DMS79 treated with DMSO at 0.1 percent for 48 hours (cell line): ENCODE results near the gene SCAF8.
"Not testable (repeated sequence)": the region's sequence is repeated elsewhere in the genome, so short reads cannot be mapped to it uniquely, and the experiment has no call there.

Experiments
- DNase-seq: peaks from one replicate; lab custom pipeline; 2025; lab: John Stamatoyannopoulos, UW

The SCAF8 gene

GRCh38 chr6:154733183-154733625 lies at the start of gene SCAF8:
SCAF8 (plus strand) TSS chr6:154733416; CDS start chr6:154733901, 485 bp downstream.
- peak; percentile 87 for DNase-seq

GRCh38 chr6:154683756-154684523 lies 49.3 kb upstream of the SCAF8 start:
- no peak for DNase-seq

- DNase-seq = no peak
Measured at GRCh38 chr6:154686162-154686561, 47.1 kb upstream of the SCAF8 start.

GRCh38 chr6:154689493-154690255 lies 43.5 kb upstream of the SCAF8 start:
- peak; percentile 69 for DNase-seq

- DNase-seq = no peak
Measured at GRCh38 chr6:154690857-154691256, 42.4 kb upstream of the SCAF8 start.

GRCh38 chr6:154696661-154697060 lies 36.6 kb upstream of the SCAF8 start:
- DNase-seq = no peak

GRCh38 chr6:154703124-154703523 lies 30.1 kb upstream of the SCAF8 start:
- no peak for DNase-seq

GRCh38 chr6:154705471-154706113 lies 27.6 kb upstream of the SCAF8 start:
- no peak for DNase-seq

GRCh38 chr6:154706389-154706788 lies 26.8 kb upstream of the SCAF8 start:
- DNase-seq = no peak

- no peak for DNase-seq
Measured at GRCh38 chr6:154709621-154710020, 23.6 kb upstream of the SCAF8 start.

GRCh38 chr6:154710689-154711088 lies 22.5 kb upstream of the SCAF8 start:
- no peak for DNase-seq

- no peak for DNase-seq
Measured at GRCh38 chr6:154715446-154715845, 17.8 kb upstream of the SCAF8 start.

- not testable (repeated sequence) for DNase-seq
Measured at GRCh38 chr6:154716350-154716749, 16.9 kb upstream of the SCAF8 start.

- DNase-seq = no peak
Measured at GRCh38 chr6:154719433-154719832, 13.8 kb upstream of the SCAF8 start.

GRCh38 chr6:154719854-154720253 lies 13.4 kb upstream of the SCAF8 start:
- DNase-seq = no peak

GRCh38 chr6:154721460-154721859 lies 11.8 kb upstream of the SCAF8 start:
- no peak for DNase-seq

- DNase-seq = no peak
Measured at GRCh38 chr6:154726887-154727286, 6.3 kb upstream of the SCAF8 start.

- DNase-seq = no peak
Measured at GRCh38 chr6:154731296-154732218, 1.7 kb upstream of the SCAF8 start.

GRCh38 chr6:154732538-154733182 lies 556 bp upstream of the SCAF8 start:
- DNase-seq = peak; percentile 80

- DNase-seq = peak; percentile 88
Measured at GRCh38 chr6:154733626-154734382, 588 bp downstream of the SCAF8 start.
